Measurements from ENCODE around the gene KIF23. TPM values are rescaled to one million over a fixed set of nuclear protein-coding genes. Genes with fewer than 3 reads are reported as not detected.

The KIF23 gene
- total and polyA plus RNA-seq, 5 experiments from 2014 or later = not detected

DNA sequence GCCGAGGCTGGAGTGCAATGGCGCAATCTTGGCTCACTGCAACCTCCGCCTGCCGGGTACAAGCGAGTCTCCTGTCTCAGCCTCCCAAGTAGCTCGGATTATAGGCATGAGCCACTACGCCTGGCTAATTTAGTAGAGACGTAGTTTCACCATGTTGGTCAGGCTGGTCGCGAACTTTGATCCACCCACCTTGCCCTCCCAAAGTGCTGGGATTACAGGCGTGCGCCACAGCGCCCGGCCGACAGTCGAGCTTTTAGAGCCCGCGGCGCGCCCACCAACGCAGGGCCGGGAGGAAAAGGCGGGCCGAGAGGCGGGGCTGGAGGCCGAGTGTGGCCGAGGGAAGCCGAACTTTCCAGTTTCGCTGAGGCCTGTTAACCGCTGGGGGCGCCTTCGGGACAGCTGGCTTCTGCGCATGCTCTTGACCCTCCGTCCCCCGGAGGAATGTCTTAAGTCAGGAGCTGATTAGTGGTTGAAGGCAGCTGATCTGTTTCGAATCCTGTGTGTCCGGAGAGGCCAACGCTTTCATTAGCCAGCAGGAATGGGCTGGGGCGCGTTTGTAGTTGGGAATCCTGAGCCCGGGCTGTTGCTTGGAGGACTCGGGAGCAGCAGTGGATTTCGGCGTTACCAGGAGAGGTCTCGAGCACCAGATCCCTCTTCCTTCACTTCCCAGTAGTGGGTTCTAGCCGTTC is 48.5 kb downstream of the KIF23 start:
- ATAC-seq = peak; percentile 93 to 98
- POLR2A ChIA-PET = interaction anchor here (0.5 to 10.8 kb wide), 7 partner anchors 9 to 1145 kb away, joined by 3 to 244 read pairs (median 4); partner anchors contain the start of genes KIF23, RPLP1 and TLE3
- Mint-ChIP-seq H3K9me3 (no peaks in the 10 kb centered on the region), H3K36me3 (peaks cover 0 to 2% (median 0%) of the 10 kb centered on the region in 3 donors), H3K4me3 (peak overlapping the region; percentile 86 to 95 (median 91)), H3K4me1 (peaks cover 6 to 45% (median 34%) of the 10 kb centered on the region in 4 donors), H3K27me3 (no peaks in the 10 kb centered on the region), H3K27ac (peak overlapping the region; percentile 89 to 98 (median 96))
- peak; percentile 86 to 95 (median 90) for DNase-seq

DNA sequence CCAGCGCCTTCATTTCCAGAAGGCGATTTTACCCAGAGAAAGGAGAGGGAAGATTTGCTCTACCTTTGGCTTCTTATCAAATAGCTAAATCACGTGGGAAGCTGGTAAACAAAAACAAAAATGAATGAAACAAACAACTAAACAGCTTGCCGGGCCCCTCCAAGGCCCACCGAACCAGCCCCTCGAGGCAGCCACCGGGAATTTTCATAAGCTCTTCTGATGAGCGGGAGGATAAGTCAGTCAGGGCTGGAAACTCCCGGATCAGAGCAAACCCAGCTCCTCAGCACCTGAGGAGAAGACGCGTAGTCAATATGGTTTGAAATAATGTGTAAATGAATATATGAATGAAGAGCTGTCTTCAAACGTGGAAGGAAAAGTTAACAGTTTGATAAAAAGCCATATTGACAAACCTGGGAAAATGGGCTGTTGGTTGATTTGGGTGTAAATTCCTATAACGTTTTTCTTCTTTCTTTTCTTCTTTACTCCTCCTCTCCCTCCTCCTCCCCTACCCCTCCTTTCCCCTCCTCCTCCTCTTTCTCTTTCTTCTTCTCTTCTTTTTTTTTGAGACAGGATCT is 49.1 kb downstream of the KIF23 start:
- DNase-seq (no peak), ATAC-seq (no peak)
- H3K4me1 Mint-ChIP-seq = peaks cover 8 to 48% (median 38%) of the 10 kb centered on the region in 4 donors
- POLR2A ChIA-PET = interaction anchor here (1.0 to 10.8 kb wide), 3 partner anchors 10 to 636 kb away, joined by 5 to 244 read pairs (median 8); partner anchors contain the start of genes KIF23 and RPLP1
- no peaks in the 10 kb centered on the region for H3K27me3 Mint-ChIP-seq
- peak overlapping the region; percentile 89 to 98 (median 96) for H3K27ac Mint-ChIP-seq
- H3K4me3 Mint-ChIP-seq = peak overlapping the region; percentile 86 to 95 (median 91)
- H3K9me3 Mint-ChIP-seq = no peaks in the 10 kb centered on the region
- H3K36me3 Mint-ChIP-seq = peaks cover 0 to 2% (median 0%) of the 10 kb centered on the region in 3 donors

DNA sequence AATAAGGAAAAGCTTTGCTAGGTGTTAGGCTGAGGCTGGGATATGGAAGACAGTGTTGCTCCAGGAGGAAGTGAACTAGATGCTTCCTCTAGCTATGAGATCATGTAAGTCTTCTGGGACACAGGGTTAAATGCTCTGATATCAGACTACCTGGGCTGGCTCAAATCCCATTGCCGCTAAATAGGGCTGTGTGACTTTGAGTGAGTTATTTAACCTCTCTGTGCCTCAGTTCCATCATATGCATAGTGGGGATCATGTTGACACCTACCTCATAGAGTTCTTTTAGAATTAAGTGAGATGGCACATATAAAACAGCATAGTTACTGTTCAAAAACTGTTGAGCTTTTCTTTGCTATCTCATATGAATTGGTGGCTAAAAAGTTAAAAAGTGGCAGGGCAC is 51.1 kb downstream of the KIF23 start:
- Mint-ChIP-seq H3K4me1 (peaks cover 15 to 61% (median 46%) of the 10 kb centered on the region in 4 donors), H3K27ac (peak overlapping the region in 3 of 10 donors; percentile 15 to 36 (median 25)), H3K4me3 (no peak overlapping the region), H3K27me3 (no peaks in the 10 kb centered on the region), H3K36me3 (no peaks in the 10 kb centered on the region), H3K9me3 (no peaks in the 10 kb centered on the region)
- no peak for ATAC-seq
- no peak for DNase-seq
- POLR2A ChIA-PET = interaction anchor here (0.8 to 10.8 kb wide), 2 partner anchors 12 to 632 kb away, joined by 4 to 244 read pairs; partner anchors contain the start of gene RPLP1

DNA sequence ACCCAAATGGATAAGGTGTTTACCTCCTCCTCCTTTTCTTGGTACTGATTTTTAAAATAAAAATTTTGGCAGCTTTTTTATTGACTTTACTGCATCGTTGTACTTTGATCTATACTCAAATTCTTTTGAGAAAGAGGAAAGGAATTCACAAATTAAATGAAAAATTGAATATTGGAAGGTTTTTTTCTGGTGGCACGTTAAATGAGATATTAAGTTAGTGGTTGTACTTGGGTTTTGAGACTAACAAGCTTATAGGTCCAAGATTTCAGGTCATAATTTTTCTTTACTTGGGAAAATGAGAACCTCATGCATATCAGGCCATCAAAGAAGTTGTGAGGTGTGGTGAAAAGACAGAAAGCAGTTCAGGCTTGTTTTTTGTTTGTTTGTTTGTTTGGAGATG is 52.6 kb downstream of the KIF23 start:
- H3K27ac Mint-ChIP-seq = peak overlapping the region in 8 of 10 donors; percentile 34 to 98 (median 68)
- POLR2A ChIA-PET = interaction anchor here (2.1 to 10.8 kb wide), 2 partner anchors 13 to 629 kb away, joined by 8 to 244 read pairs; partner anchors contain the start of gene RPLP1
- ATAC-seq (no peak), DNase-seq (no peak)
- H3K27me3 Mint-ChIP-seq = no peaks in the 10 kb centered on the region
- peaks cover 15 to 50% (median 39%) of the 10 kb centered on the region in 4 donors for H3K4me1 Mint-ChIP-seq
- H3K9me3 Mint-ChIP-seq = no peaks in the 10 kb centered on the region
- H3K4me3 Mint-ChIP-seq = no peak overlapping the region
- H3K36me3 Mint-ChIP-seq = no peaks in the 10 kb centered on the region

DNA sequence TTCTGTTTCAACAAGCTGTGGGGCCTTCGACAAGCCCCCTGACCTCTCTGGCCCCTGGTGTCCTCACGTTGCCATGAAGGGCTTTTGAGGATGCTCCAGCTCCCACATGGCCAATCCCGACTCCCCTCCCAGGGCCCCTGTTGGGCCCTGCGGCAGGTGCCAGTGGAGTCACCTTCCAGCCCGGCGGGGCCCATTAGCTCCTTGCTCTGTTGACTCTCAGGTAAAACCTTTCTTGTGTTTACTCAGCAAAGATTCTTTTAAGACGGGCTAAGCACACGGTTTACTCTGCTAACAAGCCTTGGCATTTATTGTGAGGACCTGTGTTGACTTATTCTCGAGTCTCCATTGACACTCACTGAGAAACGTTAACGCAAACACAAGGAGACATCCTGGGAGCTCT is 53.5 kb downstream of the KIF23 start:
- ATAC-seq = no peak
- H3K4me1 Mint-ChIP-seq = peaks cover 11 to 42% (median 32%) of the 10 kb centered on the region in 4 donors
- H3K27me3 Mint-ChIP-seq = no peaks in the 10 kb centered on the region
- POLR2A ChIA-PET = interaction anchor here (1.0 to 10.8 kb wide), 6 partner anchors 8 to 791 kb away, joined by 3 to 244 read pairs (median 3); partner anchors contain the start of gene RPLP1
- no peak for DNase-seq
- peak overlapping the region; percentile 91 to 100 (median 98) for H3K27ac Mint-ChIP-seq
- no peaks in the 10 kb centered on the region for H3K36me3 Mint-ChIP-seq
- H3K9me3 Mint-ChIP-seq = no peaks in the 10 kb centered on the region
- H3K4me3 Mint-ChIP-seq = peak overlapping the region in 4 of 10 donors; percentile 53 to 80 (median 76)

DNA sequence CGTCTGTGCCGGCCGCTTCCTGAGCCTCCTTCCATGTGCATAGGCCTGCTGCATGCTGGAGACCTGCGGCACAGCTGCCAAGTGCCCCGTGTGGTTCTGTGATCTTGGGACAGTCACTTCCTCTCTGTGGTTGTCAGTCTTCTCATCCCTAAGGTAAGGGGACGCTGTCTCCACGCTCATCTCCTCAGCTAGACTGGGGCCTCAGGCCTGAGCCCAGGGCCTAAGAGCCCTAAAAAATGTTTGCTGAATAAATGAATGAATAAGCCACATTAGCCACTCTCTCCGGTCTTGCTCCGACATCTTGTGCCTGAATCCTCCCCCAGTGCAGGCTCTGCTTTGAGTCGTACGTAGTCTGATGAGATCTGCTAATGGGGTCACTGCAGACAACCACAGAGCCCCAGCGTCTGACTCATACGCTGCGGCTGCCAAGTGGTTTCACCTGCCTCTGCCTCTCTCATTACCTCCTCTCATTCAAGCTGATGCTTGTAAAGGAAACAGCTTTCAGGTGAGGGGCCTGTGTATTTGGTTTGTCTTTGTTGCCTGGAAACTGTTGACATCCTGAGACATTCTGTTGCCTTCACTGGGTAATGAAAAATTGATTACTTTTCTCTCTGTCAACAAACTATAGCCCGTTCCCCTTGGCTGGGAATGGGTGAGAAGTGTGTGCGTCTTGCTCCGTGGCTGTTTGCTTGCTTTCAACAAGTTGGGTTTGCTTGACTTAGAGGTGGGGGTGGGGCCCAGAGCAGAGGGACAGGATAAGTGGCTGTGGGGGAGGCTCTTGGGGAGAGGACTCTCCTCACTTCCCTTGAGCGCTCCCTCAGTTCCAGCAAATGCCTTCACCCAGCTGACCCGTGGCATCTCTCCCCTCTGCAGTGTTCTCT is 54.3 kb downstream of the KIF23 start:
- Mint-ChIP-seq H3K4me1 (peaks cover 11 to 35% (median 24%) of the 10 kb centered on the region in 4 donors), H3K27me3 (no peaks in the 10 kb centered on the region), H3K36me3 (no peaks in the 10 kb centered on the region), H3K27ac (peak overlapping the region; percentile 91 to 100 (median 98)), H3K9me3 (no peaks in the 10 kb centered on the region), H3K4me3 (peak overlapping the region; percentile 23 to 80 (median 70))
- POLR2A ChIA-PET = interaction anchor here (1.0 to 10.8 kb wide), 10 partner anchors 9 to 1067 kb away, joined by 3 to 244 read pairs (median 3); partner anchors contain the start of gene RPLP1
- ATAC-seq (peak; percentile 92), DNase-seq (peak; percentile 62 to 94 (median 88))

DNA sequence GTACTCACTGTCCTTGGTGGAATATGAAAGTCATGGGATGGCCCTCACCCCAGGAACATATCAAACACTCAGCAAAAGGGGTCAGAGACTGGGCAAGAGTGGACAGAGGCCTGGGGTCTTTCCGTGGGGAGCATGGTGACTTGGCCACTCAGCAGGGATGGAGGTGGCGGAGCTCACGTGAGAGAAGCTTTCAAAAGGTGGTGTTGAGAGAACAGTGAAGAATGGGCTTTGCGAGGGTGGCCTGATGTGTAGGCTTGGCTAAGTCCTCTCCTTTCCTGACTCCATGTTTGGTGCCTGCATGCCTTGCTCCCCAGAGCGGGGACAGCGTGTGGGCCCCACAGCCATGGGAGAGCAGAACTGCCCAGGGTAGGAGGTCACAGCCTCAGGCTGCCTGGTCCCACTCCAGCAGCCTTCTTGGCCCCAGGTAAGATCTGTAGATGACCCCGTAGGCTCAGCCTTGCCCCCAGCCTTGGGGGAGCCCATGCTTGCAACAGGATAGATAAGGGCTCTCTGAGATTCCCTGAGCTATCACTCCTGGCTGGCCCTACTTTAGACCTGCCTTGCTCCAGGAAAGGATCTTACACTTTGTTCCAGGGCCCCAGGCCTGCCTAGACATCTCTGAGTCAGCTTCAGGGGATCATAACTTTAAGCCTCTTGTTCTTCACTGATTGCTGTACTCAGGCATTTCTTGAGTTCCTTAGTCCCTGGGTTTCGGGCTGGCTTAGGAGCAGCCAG is 55.5 kb downstream of the KIF23 start:
- peaks cover 10 to 32% (median 21%) of the 10 kb centered on the region in 4 donors for H3K4me1 Mint-ChIP-seq
- POLR2A ChIA-PET = interaction anchor here (1.1 to 10.8 kb wide), 3 partner anchors 16 to 630 kb away, joined by 3 to 244 read pairs (median 5); partner anchors contain the start of gene RPLP1
- peak overlapping the region; percentile 91 to 100 (median 98) for H3K27ac Mint-ChIP-seq
- no peaks in the 10 kb centered on the region for H3K36me3 Mint-ChIP-seq
- H3K4me3 Mint-ChIP-seq = peak overlapping the region in 2 of 10 donors; percentile 53 to 60
- ATAC-seq = no peak
- H3K9me3 Mint-ChIP-seq = no peaks in the 10 kb centered on the region
- DNase-seq = no peak
- H3K27me3 Mint-ChIP-seq = no peaks in the 10 kb centered on the region

DNA sequence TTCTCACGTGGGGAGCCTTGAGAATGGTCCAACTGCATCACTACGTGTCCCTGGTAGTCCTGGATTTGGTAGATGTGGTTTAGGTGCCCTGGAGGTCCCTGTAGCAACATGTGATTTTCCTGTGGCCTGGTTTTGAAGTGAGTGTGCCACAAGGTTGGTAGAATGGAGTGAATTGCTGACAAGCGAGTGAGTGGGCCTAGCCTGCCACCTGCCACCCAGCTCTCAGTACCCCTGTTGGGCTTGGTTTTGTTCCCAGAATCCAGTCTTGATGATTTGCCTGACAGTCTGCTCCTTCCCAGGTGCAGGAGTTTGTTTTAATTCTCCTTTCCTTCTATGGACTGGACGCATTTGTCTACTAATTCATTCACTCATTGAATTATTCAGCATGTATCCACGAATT is 57.9 kb downstream of the KIF23 start:
- Mint-ChIP-seq H3K36me3 (no peaks in the 10 kb centered on the region), H3K4me1 (peaks cover 10 to 26% (median 20%) of the 10 kb centered on the region in 4 donors), H3K27me3 (peaks cover 0 to 4% (median 1%) of the 10 kb centered on the region in 5 donors), H3K27ac (peak overlapping the region in 5 of 10 donors; percentile 14 to 66 (median 29)), H3K9me3 (no peaks in the 10 kb centered on the region), H3K4me3 (no peak overlapping the region)
- ATAC-seq (no peak), DNase-seq (no peak)
- POLR2A ChIA-PET = no interaction called here

DNA sequence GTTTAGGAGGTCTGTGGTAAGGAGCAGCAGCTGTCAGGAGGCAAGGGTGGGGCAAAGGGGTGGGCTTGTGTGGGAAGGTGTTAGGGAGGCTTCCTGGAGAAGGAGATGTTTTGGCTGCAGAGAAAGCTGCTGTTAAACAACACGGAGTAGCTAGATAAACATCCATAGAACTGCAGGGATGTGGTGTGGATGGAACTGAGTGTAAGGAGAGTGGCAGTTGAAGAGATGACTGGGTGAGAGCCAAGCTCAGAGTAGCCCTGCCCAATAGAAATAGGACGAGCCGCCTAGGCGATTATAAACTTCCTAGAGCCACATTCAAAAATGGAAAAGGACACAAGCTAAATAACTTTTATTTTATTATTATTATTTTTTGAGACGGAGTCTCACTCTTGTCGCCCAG is 58.4 kb downstream of the KIF23 start:
- no peak for DNase-seq
- no peaks in the 10 kb centered on the region for H3K36me3 Mint-ChIP-seq
- POLR2A ChIA-PET = no interaction called here
- no peak for ATAC-seq
- H3K4me3 Mint-ChIP-seq = no peak overlapping the region
- peaks cover 10 to 24% (median 20%) of the 10 kb centered on the region in 4 donors for H3K4me1 Mint-ChIP-seq
- H3K27ac Mint-ChIP-seq = no peak overlapping the region
- peaks cover 0 to 4% (median 1%) of the 10 kb centered on the region in 5 donors for H3K27me3 Mint-ChIP-seq
- H3K9me3 Mint-ChIP-seq = no peaks in the 10 kb centered on the region

DNA sequence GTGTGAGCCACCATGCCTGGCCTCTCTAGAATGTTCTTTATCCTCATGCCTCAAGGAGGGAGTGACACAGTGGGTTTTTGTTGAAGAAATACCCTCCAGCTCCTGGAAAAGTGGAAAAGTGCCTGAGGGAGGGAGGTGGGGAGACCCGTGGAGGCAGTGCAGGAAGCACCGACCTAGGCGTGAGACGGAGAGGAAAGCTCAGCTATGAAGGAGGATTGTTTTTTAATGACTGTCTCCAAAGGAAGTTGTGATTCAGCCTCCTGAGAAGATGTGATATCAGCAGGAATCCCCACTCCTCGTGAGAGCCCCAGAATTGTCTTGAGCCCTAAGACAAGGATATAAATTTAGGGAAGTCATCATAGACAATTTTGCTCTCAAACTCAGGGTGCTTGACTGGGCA is 60.1 kb downstream of the KIF23 start:
- Mint-ChIP-seq H3K27me3 (peaks cover 0 to 5% (median 1%) of the 10 kb centered on the region in 5 donors), H3K4me3 (no peak overlapping the region), H3K4me1 (peaks cover under 1 to 8% (median 3%) of the 10 kb centered on the region in 4 donors), H3K9me3 (peaks cover 0 to 2% (median 0%) of the 10 kb centered on the region in 9 donors), H3K36me3 (no peaks in the 10 kb centered on the region), H3K27ac (peak overlapping the region in 1 of 10 donors; percentile 27)
- ATAC-seq (no peak), DNase-seq (no peak)
- POLR2A ChIA-PET = no interaction called here

DNA sequence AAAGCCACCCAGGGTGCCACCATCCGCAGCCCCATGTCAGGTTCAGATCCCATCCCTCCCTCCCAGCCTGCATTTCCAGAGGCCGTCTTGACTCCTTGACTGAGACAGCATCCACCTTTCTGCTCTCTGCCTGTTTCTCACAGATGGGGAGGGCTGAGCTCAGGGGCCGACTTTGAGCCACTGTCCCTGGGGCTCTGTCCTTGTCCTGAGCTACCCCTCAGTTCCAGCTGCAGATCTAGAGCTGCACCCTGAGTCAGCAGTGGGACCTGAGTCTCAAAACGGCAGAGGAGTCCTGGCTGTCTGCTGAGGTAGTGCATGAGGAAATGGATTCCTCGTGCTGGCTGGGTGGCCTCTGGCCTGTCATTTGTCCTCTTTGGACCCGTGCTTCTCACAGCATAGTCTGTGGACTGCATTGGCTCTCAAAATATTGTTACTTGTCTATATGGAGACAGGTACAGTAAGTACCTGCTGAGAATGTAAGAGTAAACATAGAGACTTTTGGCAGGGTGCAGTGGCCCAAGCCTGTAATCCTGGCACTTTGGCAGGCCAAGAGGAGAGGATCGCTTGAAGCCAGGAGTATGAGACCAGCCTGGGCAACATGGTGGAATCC is 60.8 kb downstream of the KIF23 start:
- Mint-ChIP-seq H3K9me3 (peaks cover 0 to 8% (median 4%) of the 10 kb centered on the region in 9 donors), H3K27ac (no peak overlapping the region), H3K36me3 (peaks cover 0 to 6% (median 3%) of the 10 kb centered on the region in 3 donors), H3K27me3 (peaks cover 0 to 8% (median 1%) of the 10 kb centered on the region in 5 donors), H3K4me1 (peaks cover 0 to 2% (median 0%) of the 10 kb centered on the region in 4 donors), H3K4me3 (peak overlapping the region in 1 of 10 donors; percentile 38)
- POLR2A ChIA-PET = no interaction called here
- DNase-seq (no peak), ATAC-seq (no peak)

Data from naive thymus-derived CD8-positive, alpha-beta T cell (primary cell).